ENCODE results near the gene TYRO3.

The TYRO3 gene

DNA sequence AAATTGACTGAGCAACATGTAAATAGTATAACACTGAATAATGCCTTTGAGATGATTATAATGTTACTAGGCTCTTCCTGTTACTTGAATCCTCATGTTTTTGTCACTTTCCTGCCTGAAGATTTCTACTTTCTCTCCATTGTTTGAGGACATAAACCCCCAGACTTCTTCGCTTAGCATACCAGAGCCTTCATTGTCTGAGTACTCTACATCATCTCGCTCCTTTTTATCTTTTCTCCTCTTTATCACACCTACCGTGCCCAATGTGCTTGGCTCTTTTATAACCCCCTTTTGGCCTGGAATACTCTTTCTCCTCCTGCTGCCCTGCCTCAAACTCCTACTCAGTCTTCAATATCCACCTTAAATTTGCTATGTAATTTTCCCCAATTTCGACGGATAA is 70.9 kb downstream of the TYRO3 start:
- no peaks in the 10 kb centered on the region for H3K9me3 Mint-ChIP-seq
- H3K4me1 Mint-ChIP-seq, result peaks cover 19% of the 10 kb centered on the region
- H3K27ac Mint-ChIP-seq, result no peak overlapping the region
- H3K27me3 Mint-ChIP-seq (ENCODE audit: low read depth, poor library complexity), result no peaks in the 10 kb centered on the region
- no peak for DNase-seq
- H3K4me3 Mint-ChIP-seq, result no peak overlapping the region
- H3K36me3 Mint-ChIP-seq (ENCODE audit: low read depth), result peaks cover 6% of the 10 kb centered on the region
- TF ChIP-seq, protein P1, sequence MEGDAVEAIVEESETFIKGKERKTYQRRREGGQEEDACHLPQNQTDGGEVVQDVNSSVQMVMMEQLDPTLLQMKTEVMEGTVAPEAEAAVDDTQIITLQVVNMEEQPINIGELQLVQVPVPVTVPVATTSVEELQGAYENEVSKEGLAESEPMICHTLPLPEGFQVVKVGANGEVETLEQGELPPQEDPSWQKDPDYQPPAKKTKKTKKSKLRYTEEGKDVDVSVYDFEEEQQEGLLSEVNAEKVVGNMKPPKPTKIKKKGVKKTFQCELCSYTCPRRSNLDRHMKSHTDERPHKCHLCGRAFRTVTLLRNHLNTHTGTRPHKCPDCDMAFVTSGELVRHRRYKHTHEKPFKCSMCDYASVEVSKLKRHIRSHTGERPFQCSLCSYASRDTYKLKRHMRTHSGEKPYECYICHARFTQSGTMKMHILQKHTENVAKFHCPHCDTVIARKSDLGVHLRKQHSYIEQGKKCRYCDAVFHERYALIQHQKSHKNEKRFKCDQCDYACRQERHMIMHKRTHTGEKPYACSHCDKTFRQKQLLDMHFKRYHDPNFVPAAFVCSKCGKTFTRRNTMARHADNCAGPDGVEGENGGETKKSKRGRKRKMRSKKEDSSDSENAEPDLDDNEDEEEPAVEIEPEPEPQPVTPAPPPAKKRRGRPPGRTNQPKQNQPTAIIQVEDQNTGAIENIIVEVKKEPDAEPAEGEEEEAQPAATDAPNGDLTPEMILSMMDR (IDR thresholded peaks at IDR 0.05), result no peak

DNA sequence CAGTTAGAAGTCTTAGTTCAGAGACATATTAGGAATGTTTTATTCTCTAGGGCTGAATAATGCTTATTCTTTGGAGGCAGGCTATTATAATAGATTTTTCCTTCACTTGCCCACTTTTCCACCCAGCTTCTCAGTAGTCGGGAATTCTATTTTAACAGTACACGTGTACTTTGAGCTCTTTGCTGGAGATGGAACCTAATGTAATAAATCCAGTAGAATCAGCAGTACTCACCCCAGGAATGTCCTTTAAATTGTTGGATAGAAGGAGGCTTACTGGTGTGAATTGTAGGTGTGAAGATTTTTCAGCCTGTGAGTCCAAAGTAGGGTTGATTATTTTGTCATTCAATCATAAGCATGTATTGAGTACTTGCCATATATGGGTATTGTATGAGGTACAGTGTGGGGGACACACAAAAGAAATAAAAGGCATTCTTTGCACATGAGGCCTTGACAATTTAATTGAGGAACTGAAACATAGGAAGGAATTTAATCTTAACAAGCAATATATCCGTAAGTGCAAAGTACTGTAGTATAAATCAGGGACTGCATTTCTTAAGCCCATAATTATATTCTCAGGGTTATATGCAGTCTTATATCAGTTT is 71.7 kb downstream of the TYRO3 start:
- Mint-ChIP-seq H3K27me3 (ENCODE audit: low read depth, poor library complexity) (no peaks in the 10 kb centered on the region), H3K9me3 (no peaks in the 10 kb centered on the region), H3K4me1 (peaks cover 19% of the 10 kb centered on the region), H3K36me3 (ENCODE audit: low read depth) (peaks cover 6% of the 10 kb centered on the region), H3K4me3 (no peak overlapping the region), H3K27ac (no peak overlapping the region)
- TF ChIP-seq, protein P1 (IDR thresholded peaks at IDR 0.05), result no peak
- no peak for DNase-seq

DNA sequence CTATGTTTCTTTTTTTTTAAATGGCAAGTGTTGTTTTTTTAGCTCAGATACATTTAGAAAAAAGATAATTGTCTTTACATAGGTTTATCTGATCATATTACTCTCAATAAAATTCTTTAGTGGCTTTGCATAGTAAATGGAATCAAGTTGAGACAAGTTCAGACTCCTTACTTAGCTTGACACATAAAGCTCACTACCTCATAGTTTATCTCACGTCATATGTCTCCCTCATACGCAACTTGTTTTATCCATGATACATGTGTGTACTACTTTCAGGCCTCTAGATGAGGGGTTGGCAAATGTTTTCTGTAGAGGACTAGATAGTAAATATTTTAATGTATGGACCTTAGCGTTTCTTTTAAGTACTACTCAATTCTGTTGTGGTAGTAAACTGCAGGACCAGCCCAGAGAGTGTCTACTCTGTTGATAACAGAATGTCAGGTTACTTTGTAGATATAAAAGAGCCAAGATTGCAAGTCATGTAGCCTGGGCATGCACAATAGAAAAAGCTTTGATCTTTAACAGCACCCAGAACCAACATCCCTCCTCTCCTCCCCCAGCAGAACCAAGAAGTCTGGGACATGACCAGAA is 73.0 kb downstream of the TYRO3 start:
- TF ChIP-seq, protein P1 (IDR thresholded peaks at IDR 0.05), result no peak
- no peak overlapping the region for H3K27ac Mint-ChIP-seq
- H3K4me3 Mint-ChIP-seq, result no peak overlapping the region
- peaks cover 5% of the 10 kb centered on the region for H3K36me3 Mint-ChIP-seq (ENCODE audit: low read depth)
- peaks cover 22% of the 10 kb centered on the region for H3K4me1 Mint-ChIP-seq
- no peaks in the 10 kb centered on the region for H3K27me3 Mint-ChIP-seq (ENCODE audit: low read depth, poor library complexity)
- DNase-seq, result no peak
- H3K9me3 Mint-ChIP-seq, result no peaks in the 10 kb centered on the region
